Neural cell (in vitro differentiated cells): ENCODE results near the gene CLTB.

ENCODE experiments used
- CTCF ChIP-seq: fragments of 450-650 bp; IDR thresholded peaks from 2 replicates; pipeline ENCODE4 v1.5.1; 2014; ENCODE audit warnings: antibody characterized with exemption, mild to moderate bottlenecking, moderate library complexity; ENCODE audit not compliant: poor library complexity, severe bottlenecking
- EP300 ChIP-seq: fragments of 450-650 bp; conservative IDR thresholded peaks from 2 replicates; pipeline ENCODE4 v1.6.1; 2014; ENCODE audit warnings: antibody characterized with exemption, mild to moderate bottlenecking, moderate library complexity; ENCODE audit not compliant: poor library complexity, severe bottlenecking
- EZH2 ChIP-seq: fragments of 200-600, 300-800 bp; shearing (Covaris generic), sonication (generic); IDR thresholded peaks from 2 replicates; pipeline ENCODE4 v1.6.1; 2014; ENCODE audit warnings: antibody characterized with exemption, low read length, borderline replicate concordance, mild to moderate bottlenecking; ENCODE audit not compliant: insufficient read depth, poor library complexity, severe bottlenecking
- POLR2AphosphoS5 ChIP-seq: IDR thresholded peaks from 2 replicates; pipeline ENCODE4 v1.6.1; 2012
- REST ChIP-seq: IDR thresholded peaks from 2 replicates; pipeline ENCODE4 v1.6.1; 2012; ENCODE audit warnings: borderline replicate concordance
- SMC3 ChIP-seq: fragments of 450-650 bp; conservative IDR thresholded peaks from 2 replicates; pipeline ENCODE4 v1.6.1; 2014; ENCODE audit warnings: antibody characterized with exemption, mild to moderate bottlenecking, moderate library complexity; ENCODE audit not compliant: poor library complexity

GRCh38 chr5:176369934-176370711 is 46.2 kb downstream of the CLTB start:
- no peak for TF ChIP-seq EP300
- TF ChIP-seq CTCF: no peak
- TF ChIP-seq SMC3: no peak
- TF ChIP-seq POLR2AphosphoS5: no peak
- no peak for TF ChIP-seq EZH2
- TF ChIP-seq REST: no peak
